Forelimb muscle (tissue), 1 donor: ENCODE measurements around the gene CTNNA3. TPM values are rescaled to one million over a fixed set of nuclear protein-coding genes. Genes with fewer than 3 reads are reported as not detected.
A peak's percentile ranks its signal among the peaks of the same experiment; 100 is the strongest.

Source experiments
- DNase-seq: peaks from one replicate; pipeline ENCODE4 v3.0.0-alpha.2; 2013; ENCODE audit warnings: low read depth
- polyA plus RNA-seq: library from polyadenylated mRNA; unstranded; fragments of 120-200 nt; gene quantifications from one replicate; pipeline ENCODE4 v1.2.1, GENCODE V29; 2013; ENCODE audit not compliant: insufficient read length

CTNNA3 gene
- polyA plus RNA-seq, 1 donor: 12.6 TPM

DNA sequence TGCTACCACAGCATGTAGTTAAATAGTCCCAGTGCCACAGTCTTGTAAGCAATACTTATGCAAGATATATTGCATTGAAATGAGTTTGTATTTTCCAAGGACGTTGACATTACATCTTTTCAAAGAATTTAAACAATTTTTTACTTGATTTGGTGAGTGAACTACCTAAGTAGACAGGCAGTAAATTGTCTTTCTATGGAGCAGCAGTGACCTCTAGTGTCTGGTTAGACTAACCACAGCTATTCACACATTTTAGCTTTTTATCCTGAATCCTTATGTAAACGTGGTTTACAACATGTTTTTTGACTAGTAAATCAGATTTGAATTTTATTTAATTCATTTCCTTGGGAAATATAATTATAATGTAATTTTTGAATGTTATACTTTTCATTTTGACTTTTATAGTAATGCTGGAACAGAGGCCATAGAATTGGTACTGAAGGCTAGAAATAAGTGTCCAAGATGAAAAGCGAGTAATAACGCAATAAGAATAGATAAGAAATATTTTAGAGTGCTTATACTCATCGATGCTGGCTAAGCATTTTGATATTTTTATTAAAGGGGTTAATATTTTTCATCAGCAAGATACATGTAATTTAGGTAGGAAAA, 764.6 kb downstream of the CTNNA3 start:
- peak; percentile 41 for DNase-seq

DNA sequence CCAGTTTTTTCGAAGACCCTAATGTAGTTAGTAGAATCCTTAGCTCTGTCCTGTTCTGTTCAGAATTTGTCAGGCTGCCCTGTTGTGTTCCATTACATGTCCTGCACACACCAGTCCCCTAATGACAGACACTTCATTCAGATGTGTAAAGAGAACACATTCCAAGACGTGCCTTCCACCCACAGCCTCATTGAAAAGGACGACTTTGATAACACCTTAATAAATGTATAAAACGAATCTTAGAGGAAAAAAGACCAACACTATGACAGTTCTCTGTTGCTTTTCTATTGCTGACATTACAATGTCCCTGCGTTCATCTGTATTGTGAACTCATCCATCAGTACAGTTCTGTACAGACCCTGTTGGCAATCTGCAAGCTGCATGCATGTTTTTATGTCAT, 766.6 kb downstream of the CTNNA3 start:
- DNase-seq: no peak

DNA sequence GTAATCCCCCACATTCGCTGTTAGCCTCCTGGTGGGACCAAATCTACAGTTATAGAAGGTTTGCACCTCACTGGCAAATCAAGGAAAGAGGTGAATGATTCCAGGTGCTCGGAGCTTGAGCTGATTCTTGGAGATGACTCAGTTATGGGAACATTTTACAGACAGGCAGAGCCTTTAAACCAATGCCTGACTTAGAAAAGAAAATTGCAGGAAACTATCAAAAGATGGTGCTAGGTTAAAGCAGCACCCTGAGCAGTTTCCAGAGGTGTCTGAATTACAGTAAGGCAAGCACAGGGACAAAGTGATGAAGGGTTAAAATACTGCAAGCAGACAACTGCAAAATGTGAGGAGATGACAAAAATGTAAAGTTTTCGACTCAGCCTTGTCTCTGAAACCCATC, 767.2 kb downstream of the CTNNA3 start:
- DNase-seq: no peak

DNA sequence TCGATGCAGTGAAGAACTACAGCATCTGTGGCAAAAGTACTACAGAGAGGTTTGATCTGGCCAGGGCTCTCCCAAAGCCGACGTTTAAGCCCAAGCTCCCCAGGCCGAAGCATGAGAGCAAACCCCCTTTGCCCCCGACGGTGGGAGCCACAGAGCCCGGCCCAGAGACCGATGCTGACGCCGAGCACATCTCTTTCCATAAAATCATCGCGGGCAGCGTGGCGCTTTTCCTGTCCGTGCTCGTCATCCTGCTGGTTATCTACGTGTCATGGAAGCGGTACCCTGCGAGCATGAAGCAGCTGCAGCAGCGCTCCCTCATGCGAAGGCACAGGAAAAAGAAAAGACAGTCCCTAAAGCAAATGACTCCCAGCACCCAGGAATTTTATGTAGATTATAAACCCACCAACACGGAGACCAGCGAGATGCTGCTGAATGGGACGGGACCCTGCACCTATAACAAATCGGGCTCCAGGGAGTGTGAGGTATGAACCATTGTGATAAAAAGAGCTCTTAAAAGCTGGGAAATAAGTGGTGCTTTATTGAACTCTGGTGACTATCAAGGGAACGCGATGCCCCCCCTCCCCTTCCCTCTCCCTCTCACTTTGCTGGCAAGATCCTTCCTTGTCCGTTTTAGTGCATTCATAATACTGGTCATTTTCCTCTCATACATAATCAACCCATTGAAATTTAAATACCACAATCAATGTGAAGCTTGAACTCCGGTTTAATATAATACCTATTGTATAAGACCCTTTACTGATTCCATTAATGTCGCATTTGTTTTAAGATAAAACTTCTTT, 767.8 kb downstream of the CTNNA3 start:
- no peak for DNase-seq

DNA sequence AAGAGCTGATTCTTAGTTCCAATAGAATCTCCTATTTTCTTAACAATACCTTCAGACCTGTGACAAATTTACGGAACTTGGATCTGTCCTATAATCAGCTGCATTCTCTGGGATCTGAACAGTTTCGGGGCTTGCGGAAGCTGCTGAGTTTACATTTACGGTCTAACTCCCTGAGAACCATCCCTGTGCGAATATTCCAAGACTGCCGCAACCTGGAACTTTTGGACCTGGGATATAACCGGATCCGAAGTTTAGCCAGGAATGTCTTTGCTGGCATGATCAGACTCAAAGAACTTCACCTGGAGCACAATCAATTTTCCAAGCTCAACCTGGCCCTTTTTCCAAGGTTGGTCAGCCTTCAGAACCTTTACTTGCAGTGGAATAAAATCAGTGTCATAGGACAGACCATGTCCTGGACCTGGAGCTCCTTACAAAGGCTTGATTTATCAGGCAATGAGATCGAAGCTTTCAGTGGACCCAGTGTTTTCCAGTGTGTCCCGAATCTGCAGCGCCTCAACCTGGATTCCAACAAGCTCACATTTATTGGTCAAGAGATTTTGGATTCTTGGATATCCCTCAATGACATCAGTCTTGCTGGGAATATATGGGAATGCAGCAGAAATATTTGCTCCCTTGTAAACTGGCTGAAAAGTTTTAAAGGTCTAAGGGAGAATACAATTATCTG, 768.6 kb downstream of the CTNNA3 start:
- no peak for DNase-seq

DNA sequence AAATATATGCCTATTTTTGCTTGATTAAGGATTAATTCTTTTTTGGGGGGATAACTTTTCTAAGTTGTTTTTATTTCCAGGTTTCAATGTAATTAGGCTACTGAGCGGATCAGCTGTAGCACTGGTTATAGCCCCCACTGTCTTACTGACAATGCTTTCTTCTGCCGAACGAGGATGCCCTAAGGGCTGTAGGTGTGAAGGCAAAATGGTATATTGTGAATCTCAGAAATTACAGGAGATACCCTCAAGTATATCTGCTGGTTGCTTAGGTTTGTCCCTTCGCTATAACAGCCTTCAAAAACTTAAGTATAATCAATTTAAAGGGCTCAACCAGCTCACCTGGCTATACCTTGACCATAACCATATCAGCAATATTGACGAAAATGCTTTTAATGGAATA, 769.2 kb downstream of the CTNNA3 start:
- no peak for DNase-seq

DNA sequence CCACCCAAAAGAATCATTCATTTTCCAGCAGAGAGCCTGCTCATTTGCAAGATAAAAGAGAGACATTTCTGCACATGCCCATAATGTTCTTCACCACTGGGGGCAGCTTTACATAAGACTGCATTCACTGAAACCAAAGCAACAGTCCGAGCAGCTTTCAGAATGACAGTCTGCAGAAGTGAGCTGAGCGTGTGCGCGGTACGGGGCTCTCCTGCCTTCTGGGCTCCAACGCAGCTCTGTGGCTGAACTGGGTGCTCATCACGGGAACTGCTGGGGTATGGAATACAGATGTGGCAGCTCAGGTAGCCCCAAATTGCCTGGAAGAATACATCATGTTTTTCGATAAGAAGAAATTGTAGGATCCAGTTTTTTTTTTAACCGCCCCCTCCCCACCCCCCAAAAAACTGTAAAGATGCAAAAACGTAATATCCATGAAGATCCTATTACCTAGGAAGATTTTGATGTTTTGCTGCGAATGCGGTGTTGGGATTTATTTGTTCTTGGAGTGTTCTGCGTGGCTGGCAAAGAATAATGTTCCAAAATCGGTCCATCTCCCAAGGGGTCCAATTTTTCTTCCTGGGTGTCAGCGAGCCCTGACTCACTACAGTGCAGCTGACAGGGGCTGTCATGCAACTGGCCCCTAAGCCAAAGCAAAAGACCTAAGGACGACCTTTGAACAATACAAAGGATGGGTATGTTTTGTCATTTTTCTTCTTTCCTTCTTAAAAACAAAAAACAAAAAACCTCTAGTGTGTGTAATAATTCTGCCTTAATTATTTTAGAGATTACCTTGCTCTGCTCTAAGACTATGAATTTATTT, 769.9 kb downstream of the CTNNA3 start, which contains the start of gene LRRTM3:
Gene LRRTM3, plus strand, starts transcription at position 141 of the 820 bp plus-strand sequence.
- peak; percentile 65 for DNase-seq

DNA sequence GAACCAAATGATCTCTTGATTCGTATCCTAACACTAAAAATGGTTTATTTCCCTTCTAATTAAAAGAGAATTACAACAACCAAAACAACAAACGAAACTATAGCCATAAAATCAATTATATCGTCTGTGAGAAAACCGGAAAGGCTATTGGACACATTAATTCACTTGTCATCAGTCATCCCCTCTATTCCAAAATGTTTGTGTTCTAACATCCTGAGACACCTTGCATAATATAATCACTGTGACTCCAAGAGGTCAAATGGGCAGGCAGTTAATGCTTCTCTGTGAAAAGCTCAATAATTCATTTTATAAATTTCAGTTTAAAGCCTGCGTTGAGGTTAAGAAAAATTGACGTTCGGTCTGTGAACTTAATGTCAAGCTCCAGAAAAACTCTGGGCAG, 770.6 kb downstream of the CTNNA3 start:
- DNase-seq: no peak

DNA sequence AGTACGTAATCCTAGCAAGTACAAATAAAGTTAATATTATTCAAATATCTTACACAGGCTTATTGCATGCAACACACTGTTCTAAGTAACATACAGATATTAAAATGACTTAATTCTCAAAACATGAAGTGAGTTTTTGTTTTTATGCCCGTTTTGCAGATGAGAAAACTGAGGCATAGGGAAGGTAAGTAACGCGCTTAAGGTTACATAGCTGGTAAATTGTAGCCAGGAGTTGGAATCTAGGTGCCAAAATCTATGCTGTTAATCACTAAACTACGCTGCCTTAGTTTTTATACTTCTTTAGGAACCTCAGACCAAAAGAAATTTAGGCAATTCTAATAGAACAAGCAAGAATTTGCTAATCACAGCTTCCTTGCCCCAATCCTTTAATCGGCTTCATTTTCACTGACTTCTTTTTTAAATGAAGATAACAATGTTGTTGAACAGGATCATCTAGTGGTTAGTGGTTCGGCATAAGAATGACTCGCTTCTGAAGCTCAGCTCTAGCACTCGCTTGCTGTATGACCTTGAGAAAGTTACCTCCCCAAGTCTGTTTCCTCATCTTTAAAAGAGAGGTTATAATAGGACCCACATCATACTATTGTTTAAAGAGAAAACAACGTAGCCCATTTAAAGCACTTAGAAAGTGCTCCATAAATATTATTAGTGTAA, 771.2 kb downstream of the CTNNA3 start:
- no peak for DNase-seq

DNA sequence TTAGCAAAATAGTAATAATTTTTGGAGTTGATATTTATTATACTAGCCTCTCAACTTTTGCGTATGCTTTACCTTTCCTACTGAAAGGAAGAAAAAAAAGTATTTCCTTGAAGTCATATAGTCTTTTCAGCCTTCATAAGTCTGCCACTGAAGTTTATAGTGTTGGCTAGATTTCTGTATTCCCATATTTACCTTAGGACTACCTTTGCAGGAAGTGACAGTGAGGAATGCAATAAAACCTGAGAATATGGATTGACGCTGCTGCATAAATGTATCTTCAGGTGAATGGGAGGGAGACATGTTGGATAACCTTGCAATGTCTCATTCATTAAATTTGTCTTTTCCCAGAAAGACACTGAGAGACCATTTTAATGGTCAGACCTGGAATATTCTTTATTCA, 776.7 kb downstream of the CTNNA3 start:
- DNase-seq: no peak

DNA sequence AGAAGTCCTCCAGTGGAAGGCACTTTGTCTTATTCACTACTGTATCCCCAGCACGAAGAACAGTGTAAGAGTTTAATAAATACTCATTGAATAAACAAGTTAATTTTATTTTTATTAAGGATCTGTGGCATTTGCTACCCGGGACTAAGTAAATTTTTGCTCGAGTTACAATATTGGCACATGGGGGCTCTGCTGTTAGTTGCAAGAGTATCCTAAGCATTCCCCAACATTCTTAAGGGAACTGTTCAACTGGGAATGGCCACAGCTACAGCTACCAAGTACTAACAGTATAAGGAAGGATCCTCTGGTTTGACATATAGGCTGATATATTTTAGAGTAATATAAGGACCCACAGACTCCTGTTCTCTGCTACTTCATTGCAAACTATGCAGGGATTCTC, 778.9 kb downstream of the CTNNA3 start:
- DNase-seq: no peak

DNA sequence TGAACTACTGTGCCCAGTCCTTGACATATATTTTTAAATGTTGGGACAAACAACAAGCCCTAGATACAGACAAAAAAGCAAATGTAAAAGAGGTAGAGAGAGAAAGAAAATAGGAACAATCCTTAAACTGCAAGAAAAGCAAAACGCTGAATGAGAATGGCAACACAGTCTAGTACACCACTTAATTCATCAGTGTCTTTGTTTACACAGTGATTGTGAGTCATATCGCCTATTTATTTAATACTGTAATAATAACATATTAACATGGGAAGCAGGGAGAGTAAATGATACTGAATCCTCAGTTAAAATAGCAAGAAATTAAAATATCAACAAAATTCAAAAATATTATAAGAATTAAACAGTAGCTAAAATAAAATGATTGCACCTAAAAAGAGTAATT, 780.0 kb downstream of the CTNNA3 start:
- DNase-seq: no peak

DNA sequence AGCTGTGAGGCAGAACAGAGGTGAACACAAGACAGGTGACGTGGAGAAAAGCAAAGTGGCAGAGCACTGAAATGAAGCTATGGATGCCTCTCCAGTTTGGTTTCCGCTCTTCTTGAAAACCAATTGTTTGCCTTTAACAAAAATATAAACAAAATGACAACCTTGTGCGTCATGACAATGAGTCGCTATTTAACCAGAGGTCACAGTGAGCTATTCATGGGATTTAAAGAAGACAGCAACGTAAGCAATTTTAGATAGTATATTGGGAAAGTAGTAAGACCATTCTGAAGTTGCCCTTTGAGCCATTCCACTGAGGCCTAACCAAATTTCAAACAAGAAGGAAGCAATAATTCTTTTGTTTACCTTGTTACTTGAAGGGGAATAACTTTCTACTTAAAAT, 785.3 kb downstream of the CTNNA3 start:
- DNase-seq: no peak

DNA sequence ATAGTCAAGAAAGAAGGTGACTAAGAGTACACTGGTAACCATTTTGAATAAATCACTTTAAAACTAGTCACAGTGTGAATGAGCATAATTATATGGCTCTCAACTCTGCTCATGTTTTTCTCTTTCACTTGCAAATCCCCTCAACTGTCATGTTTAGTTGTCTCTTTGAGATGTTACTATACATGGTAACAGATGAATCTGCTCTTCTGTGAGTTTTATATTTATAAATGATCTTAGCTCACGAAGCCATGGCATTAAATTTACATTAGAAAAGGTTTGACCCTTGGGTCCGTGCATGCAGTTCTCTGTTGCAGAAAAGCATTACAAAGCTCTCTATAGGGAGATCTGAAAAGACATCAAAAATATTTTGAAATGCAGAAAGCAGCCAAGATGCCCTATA, 803.1 kb downstream of the CTNNA3 start:
- DNase-seq: no peak

DNA sequence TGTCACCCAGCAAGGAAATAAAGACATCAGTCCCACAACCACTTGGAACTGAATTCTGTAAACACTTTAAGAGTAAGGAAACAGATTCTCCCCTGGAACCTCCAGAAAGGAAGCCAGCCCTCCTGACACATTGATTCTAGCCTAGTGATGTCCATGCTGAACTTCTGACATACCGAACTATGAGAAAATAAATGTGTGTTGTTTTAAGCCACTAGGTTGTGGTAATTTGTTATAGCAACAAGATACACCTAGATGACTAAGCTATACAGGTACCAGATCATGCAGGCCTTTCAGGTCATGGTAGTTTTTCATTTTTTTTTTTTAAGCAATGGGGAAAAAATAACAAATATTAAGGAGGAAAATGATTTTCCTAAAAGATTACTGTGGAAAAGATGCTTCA, 807.8 kb downstream of the CTNNA3 start:
- DNase-seq: no peak

DNA sequence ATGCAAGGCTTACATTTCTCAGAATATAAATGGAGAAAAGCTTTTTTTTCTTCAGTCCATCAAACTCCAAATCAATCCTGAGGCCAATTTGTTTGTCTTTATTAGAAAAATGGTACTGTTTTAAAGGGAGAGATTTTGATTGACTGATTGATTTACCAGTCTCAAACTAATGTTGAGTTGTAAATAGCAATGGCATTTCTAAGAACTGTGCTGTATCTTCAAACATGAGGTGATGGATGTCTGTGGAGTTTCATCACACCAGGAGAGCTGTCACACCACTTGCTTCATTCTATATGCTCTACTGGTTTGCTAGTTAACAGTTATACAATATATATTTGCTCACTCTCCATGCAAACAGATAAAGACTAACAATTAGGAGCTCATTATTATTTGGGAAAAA, 809.1 kb downstream of the CTNNA3 start:
- DNase-seq: no peak

DNA sequence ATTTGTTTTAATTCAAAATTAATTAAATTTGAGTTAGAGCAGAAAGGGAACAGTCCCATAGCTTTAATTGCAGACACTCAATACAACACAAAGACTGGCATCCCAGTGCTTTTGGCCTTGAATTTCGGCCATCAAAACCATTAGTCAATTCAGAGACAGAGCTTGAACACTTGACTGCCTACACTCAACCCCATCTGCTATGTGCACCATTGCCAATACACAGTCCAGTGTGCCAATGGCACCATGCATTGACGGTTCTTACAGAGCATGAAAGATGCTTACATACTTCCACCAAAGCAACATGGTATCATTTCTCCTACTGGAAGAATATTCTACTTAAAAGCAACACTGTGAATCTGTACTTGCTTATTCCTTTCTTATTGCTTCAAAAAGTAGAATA, 813.7 kb downstream of the CTNNA3 start:
- no peak for DNase-seq

DNA sequence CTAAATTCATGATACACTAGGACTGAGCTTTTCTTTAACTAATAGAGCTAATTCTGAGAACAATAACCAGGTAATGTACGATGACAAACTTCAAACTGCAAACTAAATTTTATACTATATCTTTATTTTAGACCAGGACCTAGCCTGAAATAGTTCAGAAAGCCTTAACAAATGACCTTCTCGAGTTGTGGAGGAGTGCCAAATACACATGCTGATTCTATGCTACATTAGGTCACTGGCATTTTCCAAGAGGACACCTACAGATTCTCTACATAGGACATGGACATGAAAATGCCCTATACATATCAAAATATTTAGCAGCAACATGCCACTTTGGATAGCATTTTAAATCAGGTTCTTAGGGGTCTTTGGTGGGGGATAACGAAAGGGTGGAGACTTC, 814.2 kb downstream of the CTNNA3 start:
- no peak for DNase-seq

DNA sequence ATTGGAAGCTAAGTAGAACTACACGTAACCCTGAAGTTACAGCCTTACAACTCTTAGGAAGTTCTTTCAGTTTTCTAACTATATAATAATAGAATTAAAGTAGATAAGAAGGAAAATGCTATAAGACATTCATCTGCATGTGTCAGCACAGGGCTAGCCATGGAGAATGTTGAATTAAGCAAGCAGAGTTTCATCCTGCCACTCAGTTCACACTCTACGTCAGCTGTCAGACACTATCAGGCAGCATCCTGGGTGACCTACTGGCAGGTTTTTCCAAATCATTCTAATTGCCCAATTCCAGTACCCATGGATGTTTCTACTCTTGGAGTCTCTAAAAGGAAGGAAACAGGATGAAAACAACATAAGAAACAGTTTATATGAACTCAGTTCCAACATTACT, 815.2 kb downstream of the CTNNA3 start:
- DNase-seq: no peak

DNA sequence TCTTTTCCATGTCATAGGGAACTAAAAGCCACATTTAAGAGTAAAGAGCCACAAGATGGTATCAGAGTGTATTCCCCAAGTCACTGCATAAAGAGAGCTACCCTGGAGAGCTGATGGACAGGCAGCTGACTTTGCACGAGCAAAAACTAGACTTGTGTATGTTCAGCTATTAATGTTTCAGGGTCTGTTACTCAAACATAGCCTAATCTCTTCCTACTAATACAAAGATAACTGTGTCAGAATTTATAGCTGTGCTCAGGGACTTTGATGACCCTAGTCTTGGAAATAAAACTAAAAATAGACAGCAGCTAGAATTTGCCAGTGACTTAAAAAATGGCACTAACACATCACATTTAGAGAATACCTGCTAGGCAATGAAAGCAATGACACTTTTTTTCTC, 815.7 kb downstream of the CTNNA3 start:
- DNase-seq: no peak

DNA sequence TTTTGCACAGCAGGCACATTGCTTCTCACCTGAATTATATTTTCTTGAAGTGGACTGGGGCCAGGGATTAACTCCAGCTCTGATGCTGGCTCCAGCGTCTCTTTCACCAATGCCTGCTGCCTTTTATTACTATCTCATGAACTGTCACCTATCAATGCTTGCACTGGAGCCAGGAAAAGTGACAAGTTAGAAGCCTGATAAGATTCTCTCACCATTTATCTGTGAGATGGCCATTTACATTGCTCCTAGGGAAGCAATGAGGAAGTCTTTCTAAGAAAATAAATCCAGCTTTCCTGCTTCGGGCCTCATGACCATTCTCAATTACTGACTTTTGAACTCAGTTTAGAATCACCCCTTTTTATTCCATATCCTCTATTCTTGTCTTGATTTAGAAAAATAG, 818.6 kb downstream of the CTNNA3 start:
- DNase-seq: no peak

DNA sequence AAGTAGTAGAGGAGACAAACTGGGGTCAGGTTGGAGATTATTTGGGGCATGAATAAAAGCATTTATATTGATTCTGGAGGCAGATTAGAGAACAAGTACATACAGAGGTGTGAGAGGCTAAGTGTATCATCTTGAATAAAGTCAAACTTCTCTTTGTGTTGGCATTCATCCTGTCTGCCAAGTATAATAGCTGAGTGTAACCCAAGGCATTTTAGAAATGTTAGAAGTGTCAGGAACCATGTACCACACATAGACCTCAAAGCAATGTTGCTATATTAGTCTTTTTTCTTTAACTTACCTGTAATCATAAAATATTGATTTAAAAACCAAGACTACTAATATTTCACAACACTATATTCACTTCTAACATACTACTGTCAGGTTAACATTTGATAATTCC, 826.4 kb downstream of the CTNNA3 start:
- no peak for DNase-seq
